SK-N-SH (cell line): ENCODE data around the gene ZNF267. TPM values are rescaled to one million over a fixed set of nuclear protein-coding genes. Genes with fewer than 3 reads are reported as not detected.

ENCODE experiments used
- CTCF ChIA-PET: fragments of 300-600, 350-600 bp; formaldehyde crosslinking; extraction: SDS; loops from one replicate; lab custom pipeline; 2021; lab: Yijun Ruan, JAX
- POLR2A ChIA-PET: fragments of 350-600 bp; sonication (Branson Sonifier 250); formaldehyde crosslinking; extraction: SDS; loops from one replicate; lab custom pipeline; 2020; ENCODE audit warnings: antibody characterized with exemption, inconsistent platforms; lab: Yijun Ruan, JAX
- DNase-seq: peaks from one replicate; pipeline ENCODE4 v3.0.0; 2012
- H2AFZ ChIP-seq: fragments of 200-600 bp; sonication (generic); 2 replicates; pipeline ENCODE4 v1.8.1; 2016; ENCODE audit warnings: antibody characterized with exemption, mild to moderate bottlenecking, low read depth
- H3F3A ChIP-seq: fragments of 200-600 bp; sonication (generic); replicated peaks from 2 replicates; pipeline ENCODE3; 2016; ENCODE audit warnings: antibody characterized with exemption, mild to moderate bottlenecking; ENCODE audit not compliant: insufficient read depth
- H3K27ac ChIP-seq, 2 experiments: fragments of 200-500 bp in 1 of 2; fragments of 200-600 bp in 1 of 2; sonication (Bioruptor generic) in 1 of 2; sonication (generic), shearing (Covaris generic) in 1 of 2; 2 replicates each; pipeline versions ENCODE4 v1.5.1 to v1.6.1; 2014 to 2016; ENCODE audit warnings: low read depth in 2 of 2, inconsistent platforms in 1 of 2, low read length in 1 of 2, mild to moderate bottlenecking in 1 of 2, mixed read lengths in 1 of 2
- H3K27me3 ChIP-seq: fragments of 200-600 bp; sonication (generic), shearing (Covaris generic); 2 replicates; pipeline ENCODE4 v1.6.1; 2016; ENCODE audit warnings: mixed run types; ENCODE audit not compliant: insufficient read depth
- H3K36me3 ChIP-seq, 2 experiments: fragments of 200-500 bp in 1 of 2; fragments of 200-600 bp in 1 of 2; sonication (Bioruptor generic) in 1 of 2; sonication (generic) in 1 of 2; replicated peaks in 1 of 2; 2 replicates each; pipeline versions ENCODE3 to v1.5.1; 2014 to 2016; ENCODE audit warnings: low read length in 1 of 2, mild to moderate bottlenecking in 1 of 2; ENCODE audit not compliant: insufficient read depth in 2 of 2, control insufficient read depth in 1 of 2
- H3K4me1 ChIP-seq, 2 experiments: fragments of 200-500 bp in 1 of 2; fragments of 200-600 bp in 1 of 2; sonication (Bioruptor generic) in 1 of 2; sonication (generic), shearing (Covaris generic) in 1 of 2; 2 replicates each; pipeline versions ENCODE4 v1.5.1 to v1.6.1; 2014 to 2016; ENCODE audit warnings: low read depth in 1 of 2, low read length in 1 of 2, mixed run types in 1 of 2; ENCODE audit not compliant: insufficient read depth in 2 of 2, control insufficient read depth in 1 of 2
- H3K4me2 ChIP-seq: fragments of 200-600 bp; sonication (generic), shearing (Covaris generic); 2 replicates; pipeline ENCODE4 v1.6.1; 2017; ENCODE audit warnings: mixed run types
- H3K4me3 ChIP-seq, 2 experiments: fragments of 200-500 bp in 1 of 2; fragments of 200-600 bp in 1 of 2; sonication (Bioruptor generic) in 1 of 2; sonication (generic), shearing (Covaris generic) in 1 of 2; 2 replicates each; pipeline versions ENCODE4 v1.5.1 to v1.8.1; 2014 to 2016; ENCODE audit warnings: low read depth in 2 of 2, inconsistent platforms in 1 of 2, low read length in 1 of 2, mild to moderate bottlenecking in 1 of 2, mixed read lengths in 1 of 2, moderate library complexity in 1 of 2
- H3K79me2 ChIP-seq: fragments of 200-600 bp; sonication (generic); 2 replicates; pipeline ENCODE4 v1.8.1; 2017; ENCODE audit warnings: mild to moderate bottlenecking; ENCODE audit not compliant: insufficient read depth
- H3K9ac ChIP-seq: fragments of 200-600 bp; sonication (generic); 2 replicates; pipeline ENCODE4 v1.6.1; 2017; ENCODE audit warnings: mixed run types
- H3K9me2 ChIP-seq: fragments of 200-600 bp; sonication (generic); 2 replicates; pipeline ENCODE4 v1.6.1; 2017; ENCODE audit warnings: mixed run types
- H3K9me3 ChIP-seq: fragments of 200-600 bp; sonication (generic); 2 replicates; pipeline ENCODE4 v1.6.1; 2017; ENCODE audit warnings: mixed run types, mild to moderate bottlenecking, moderate library complexity
- H4K20me1 ChIP-seq: fragments of 200-600 bp; sonication (generic); 2 replicates; pipeline ENCODE4 v1.6.1; 2017; ENCODE audit warnings: mild to moderate bottlenecking, mixed run types; ENCODE audit not compliant: insufficient read depth
- CHD2 ChIP-seq: fragments of 150-350 bp; IDR thresholded peaks from 2 replicates; pipeline ENCODE4 v1.6.1; 2018; ENCODE audit warnings: low read length; ENCODE audit not compliant: partially characterized antibody
- EZH2phosphoT487 ChIP-seq: fragments of 200-600 bp; sonication (generic); IDR thresholded peaks from 2 replicates; pipeline ENCODE4 v1.6.1; 2017; ENCODE audit warnings: low read depth, mixed run types, mild to moderate bottlenecking, antibody characterized with exemption, moderate library complexity, borderline replicate concordance
- JUND ChIP-seq: IDR thresholded peaks from 2 replicates; pipeline ENCODE4 v1.4.0; 2012
- MXI1 ChIP-seq: IDR thresholded peaks from 2 replicates; pipeline ENCODE4 v1.6.1; 2012; ENCODE audit warnings: mild to moderate bottlenecking, low read depth, low read length, improper control_type of control experiment
- RXRA ChIP-seq: IDR thresholded peaks from 2 replicates; pipeline ENCODE4 v1.4.0; 2012; ENCODE audit warnings: low read depth, mild to moderate bottlenecking, borderline replicate concordance
- SIN3A ChIP-seq: IDR thresholded peaks from 2 replicates; pipeline ENCODE4 v1.6.1; 2012; ENCODE audit warnings: low read depth, mild to moderate bottlenecking, low read length, moderate library complexity, borderline replicate concordance
- TCF12 ChIP-seq: IDR thresholded peaks from 2 replicates; pipeline ENCODE4 v1.4.0; 2012
- WGBS: methylation state at CpG from one replicate; pipeline ENCODE4 v1.1.6; 2017; ENCODE audit warnings: low lambda C conversion rate; 5-methylcytosine and 5-hydroxymethylcytosine counted together
- polyA plus RNA-seq, 3 experiments: library from polyadenylated mRNA; depleted of rRNA; stranded (reverse); fragments of >200 nt; gene quantifications; 2 replicates each; pipeline ENCODE4 v1.2.3, GENCODE V29; 2012
- TF ChIP-seq, protein P1 (sequence below): IDR thresholded peaks from 2 replicates; pipeline ENCODE4 v1.4.0; 2012; ENCODE audit warnings: low read depth

ZNF267 gene
- polyA plus RNA-seq, 1 of the 3 experiments (the other 2 are of a cell fraction): 1.7 TPM

DNA sequence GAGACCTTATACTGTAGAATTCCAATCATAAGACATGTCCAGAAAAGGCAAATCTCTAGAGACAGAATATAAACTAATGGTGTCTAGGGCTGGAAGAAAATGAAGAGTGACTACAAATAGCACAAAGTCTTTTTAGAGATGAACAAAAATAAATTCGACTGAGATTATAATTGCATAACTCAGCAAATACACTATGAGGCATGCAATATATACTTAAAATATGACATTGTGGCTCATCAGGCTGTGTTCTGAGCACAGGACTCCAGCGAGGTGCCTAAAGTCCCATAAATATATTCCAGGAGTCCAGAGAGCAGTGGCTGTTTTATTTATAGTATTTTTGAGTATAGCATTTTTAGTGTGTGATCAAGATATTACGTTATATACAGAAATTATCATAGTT lies 13.1 kb upstream of the ZNF267 start:
- Histone ChIP-seq H3K9me2 (no peaks in the 10 kb centered on the region), H3K4me1 (no peaks in the 10 kb centered on the region; a peak in 1 of 4 replicates), H3K36me3 (no peaks in the 10 kb centered on the region), H3K4me3 (no peak overlapping the region), H3K4me2 (no peak overlapping the region), H4K20me1 (no peaks in the 10 kb centered on the region), H3K79me2 (no peaks in the 10 kb centered on the region), H3K9me3 (no peaks in the 10 kb centered on the region), H3K27ac (no peak overlapping the region), H3F3A (no peaks in the 10 kb centered on the region)
- CTCF ChIA-PET: interaction anchor here (11.4 kb wide), 1 partner anchor 11 kb away, joined by 144 read pairs; the partner anchor contains the start of gene ZNF267
- DNase-seq: no peak
- TF ChIP-seq RXRA (no peak), CHD2 (no peak), TCF12 (no peak), MXI1 (no peak)
- TF ChIP-seq, all 33 proteins: peak for 0
- Histone ChIP-seq H3K27me3 (peaks cover 36% of the 10 kb centered on the region; the same call in 1 of the 2 replicates), H3K9ac (no peak overlapping the region), H2AFZ (no peak overlapping the region)
- POLR2A ChIA-PET: no interaction called here
- 3% methylated on average over 3 of the region's 3 CpGs for WGBS

DNA sequence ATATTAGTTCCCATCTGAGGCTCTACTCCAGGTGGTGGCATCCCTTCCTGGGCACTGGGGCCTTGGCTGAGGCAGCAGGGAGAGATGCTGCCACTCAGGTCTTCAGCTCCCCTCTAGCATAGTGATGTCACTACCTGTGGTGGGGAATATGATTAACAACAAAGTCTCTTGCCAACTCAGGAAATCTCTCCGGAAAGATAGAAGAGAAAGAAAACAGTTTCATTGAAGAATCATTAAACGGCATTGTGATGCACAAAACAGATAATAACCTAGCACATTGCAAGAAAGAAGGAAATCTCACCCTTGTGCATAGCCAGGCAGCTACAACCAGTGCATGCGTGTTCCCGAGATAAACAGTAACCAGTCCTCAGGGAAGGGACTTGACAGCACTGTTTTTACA lies 12.2 kb upstream of the ZNF267 start:
- Histone ChIP-seq H3K4me1 (no peaks in the 10 kb centered on the region; a peak in 1 of 4 replicates), H4K20me1 (no peaks in the 10 kb centered on the region), H3K9ac (no peak overlapping the region), H3K9me3 (no peaks in the 10 kb centered on the region), H3K27me3 (peaks cover 37% of the 10 kb centered on the region; the same call in 1 of the 2 replicates), H2AFZ (no peak overlapping the region), H3F3A (no peaks in the 10 kb centered on the region), H3K4me2 (no peak overlapping the region), H3K4me3 (no peak overlapping the region), H3K27ac (no peak overlapping the region), H3K79me2 (no peaks in the 10 kb centered on the region), H3K36me3 (no peaks in the 10 kb centered on the region), H3K9me2 (no peaks in the 10 kb centered on the region)
- TF ChIP-seq JUND (no peak), EZH2phosphoT487 (0 out of 2 replicates have a peak, but pooled peaks have one; percentile 25)
- ChIA-PET CTCF (interaction anchor here (1.2 to 11.4 kb wide), 2 partner anchors 11 to 49 kb away, joined by 3 to 144 read pairs; partner anchors contain the start of gene ZNF267), POLR2A (no interaction called here)
- no peak for DNase-seq
- 5% methylated on average over 4 of the region's 4 CpGs for WGBS

DNA sequence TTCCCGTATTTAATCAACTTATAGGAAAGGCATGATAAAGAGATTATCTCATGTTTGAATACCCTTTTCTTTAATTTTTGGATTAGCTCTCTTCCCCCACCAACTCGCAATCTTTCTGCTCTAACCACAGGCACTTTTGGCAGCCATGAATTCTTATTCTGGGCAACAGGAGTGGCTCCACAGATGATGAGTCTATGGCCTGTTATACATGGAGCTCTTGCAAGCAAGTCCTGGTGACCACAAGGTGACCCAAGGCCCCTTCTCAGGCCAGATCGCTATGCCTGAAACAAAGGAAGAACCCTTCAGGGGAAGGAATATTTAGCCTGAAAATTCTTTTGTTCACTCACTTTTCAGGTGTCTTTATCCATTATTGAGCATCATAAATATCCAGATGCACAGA lies 10.8 kb upstream of the ZNF267 start:
- Histone ChIP-seq H3K9ac (no peak overlapping the region), H3F3A (no peaks in the 10 kb centered on the region), H3K27me3 (peaks cover 37% of the 10 kb centered on the region; the same call in 1 of the 2 replicates), H3K27ac (no peak overlapping the region), H2AFZ (no peak overlapping the region), H3K4me2 (no peak overlapping the region), H4K20me1 (no peaks in the 10 kb centered on the region), H3K36me3 (no peaks in the 10 kb centered on the region), H3K9me2 (no peaks in the 10 kb centered on the region), H3K4me1 (no peaks in the 10 kb centered on the region; a peak in 1 of 4 replicates), H3K79me2 (no peaks in the 10 kb centered on the region), H3K9me3 (no peaks in the 10 kb centered on the region), H3K4me3 (no peak overlapping the region)
- ChIA-PET CTCF (interaction anchor here (0.6 to 1.1 kb wide), 3 partner anchors 148 to 898 kb away, joined by 3 read pairs; partner anchors contain the start of gene ARMC5), POLR2A (no interaction called here)
- 11% methylated on average over 3 of the region's 3 CpGs for WGBS
- TF ChIP-seq, protein P1, sequence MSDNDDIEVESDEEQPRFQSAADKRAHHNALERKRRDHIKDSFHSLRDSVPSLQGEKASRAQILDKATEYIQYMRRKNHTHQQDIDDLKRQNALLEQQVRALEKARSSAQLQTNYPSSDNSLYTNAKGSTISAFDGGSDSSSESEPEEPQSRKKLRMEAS: no peak
- no peak for TF ChIP-seq SIN3A
- no peak for DNase-seq
